ENCODE results near the gene CCDC195.

The CCDC195 gene

DNA sequence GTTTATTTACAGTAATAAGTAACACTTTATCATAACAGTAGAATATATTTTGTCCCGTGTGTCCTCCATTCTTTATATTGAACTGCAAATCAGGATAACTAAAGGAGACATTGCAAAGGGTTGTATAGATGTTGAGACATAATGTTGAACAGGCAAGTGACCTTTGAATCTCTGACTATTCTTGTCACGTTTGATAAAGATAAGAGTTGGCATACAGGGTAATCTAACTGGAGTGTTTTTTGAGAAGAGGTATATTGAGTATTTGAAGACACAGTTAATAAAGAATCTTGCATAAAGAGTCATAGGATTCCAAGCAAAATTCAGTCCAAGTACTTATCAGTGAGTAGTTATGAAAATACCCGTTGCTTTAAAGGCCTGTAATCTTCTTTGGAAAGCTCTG is 21.7 kb downstream of the CCDC195 start:
- TF ChIP-seq, protein P1, sequence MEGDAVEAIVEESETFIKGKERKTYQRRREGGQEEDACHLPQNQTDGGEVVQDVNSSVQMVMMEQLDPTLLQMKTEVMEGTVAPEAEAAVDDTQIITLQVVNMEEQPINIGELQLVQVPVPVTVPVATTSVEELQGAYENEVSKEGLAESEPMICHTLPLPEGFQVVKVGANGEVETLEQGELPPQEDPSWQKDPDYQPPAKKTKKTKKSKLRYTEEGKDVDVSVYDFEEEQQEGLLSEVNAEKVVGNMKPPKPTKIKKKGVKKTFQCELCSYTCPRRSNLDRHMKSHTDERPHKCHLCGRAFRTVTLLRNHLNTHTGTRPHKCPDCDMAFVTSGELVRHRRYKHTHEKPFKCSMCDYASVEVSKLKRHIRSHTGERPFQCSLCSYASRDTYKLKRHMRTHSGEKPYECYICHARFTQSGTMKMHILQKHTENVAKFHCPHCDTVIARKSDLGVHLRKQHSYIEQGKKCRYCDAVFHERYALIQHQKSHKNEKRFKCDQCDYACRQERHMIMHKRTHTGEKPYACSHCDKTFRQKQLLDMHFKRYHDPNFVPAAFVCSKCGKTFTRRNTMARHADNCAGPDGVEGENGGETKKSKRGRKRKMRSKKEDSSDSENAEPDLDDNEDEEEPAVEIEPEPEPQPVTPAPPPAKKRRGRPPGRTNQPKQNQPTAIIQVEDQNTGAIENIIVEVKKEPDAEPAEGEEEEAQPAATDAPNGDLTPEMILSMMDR (IDR thresholded peaks at IDR 0.05; ENCODE audit: low read depth, low read length): no peak
- no peak for DNase-seq (ENCODE audit: low read depth in 2 of 2)
- H3K4me3 ChIP-seq (replicated peaks in 1 of 2; ENCODE audit: low read depth in 2 of 2, low read length in 2 of 2): no peak overlapping the region

DNA sequence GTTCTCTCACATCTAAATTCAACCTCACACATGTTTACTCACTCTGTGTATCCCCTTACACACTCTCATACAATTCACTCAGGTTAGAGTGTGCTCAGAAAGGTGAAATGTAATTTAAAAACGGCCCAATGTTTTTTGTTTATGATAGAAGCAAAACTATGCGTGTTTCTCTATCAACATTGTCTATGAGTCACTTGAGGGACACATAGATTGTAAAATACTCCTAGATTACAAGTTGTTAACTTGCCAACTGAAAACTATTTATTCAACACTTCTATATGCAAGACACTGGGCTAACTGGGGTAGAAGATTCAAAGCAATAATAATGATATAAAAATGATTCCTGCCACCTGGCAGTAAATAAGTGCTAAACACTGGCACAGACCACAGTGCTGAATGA is 24.6 kb downstream of the CCDC195 start:
- TF ChIP-seq, protein P1 (IDR thresholded peaks at IDR 0.05; ENCODE audit: low read depth, low read length): no peak
- peak in 1 of 2 donors; percentile 5 for DNase-seq (ENCODE audit: low read depth in 2 of 2)
- no peak overlapping the region for H3K4me3 ChIP-seq (replicated peaks in 1 of 2; ENCODE audit: low read depth in 2 of 2, low read length in 2 of 2)

DNA sequence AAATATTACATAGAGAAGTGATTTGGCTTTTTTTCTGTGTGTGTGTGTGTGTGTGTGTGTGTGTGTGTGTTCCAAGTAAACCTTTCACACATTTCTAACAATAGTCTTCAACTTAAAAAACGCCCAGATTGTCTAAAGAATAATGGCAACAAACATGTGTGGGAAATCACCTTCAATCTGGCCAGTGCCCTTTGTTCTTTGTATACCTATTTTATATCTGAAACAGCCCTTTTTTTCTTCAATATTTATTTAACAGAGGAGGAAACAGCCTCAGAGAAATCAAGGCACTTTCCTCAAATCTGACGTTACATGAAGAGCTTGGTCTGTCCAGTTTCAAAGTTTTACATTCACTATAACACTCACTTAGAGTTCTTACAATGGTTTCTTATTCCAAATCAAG is 25.3 kb downstream of the CCDC195 start:
- DNase-seq (ENCODE audit: low read depth in 2 of 2): no peak
- H3K4me3 ChIP-seq (replicated peaks in 1 of 2; ENCODE audit: low read depth in 2 of 2, low read length in 2 of 2): no peak overlapping the region
- TF ChIP-seq, protein P1 (IDR thresholded peaks at IDR 0.05; ENCODE audit: low read depth, low read length): no peak

DNA sequence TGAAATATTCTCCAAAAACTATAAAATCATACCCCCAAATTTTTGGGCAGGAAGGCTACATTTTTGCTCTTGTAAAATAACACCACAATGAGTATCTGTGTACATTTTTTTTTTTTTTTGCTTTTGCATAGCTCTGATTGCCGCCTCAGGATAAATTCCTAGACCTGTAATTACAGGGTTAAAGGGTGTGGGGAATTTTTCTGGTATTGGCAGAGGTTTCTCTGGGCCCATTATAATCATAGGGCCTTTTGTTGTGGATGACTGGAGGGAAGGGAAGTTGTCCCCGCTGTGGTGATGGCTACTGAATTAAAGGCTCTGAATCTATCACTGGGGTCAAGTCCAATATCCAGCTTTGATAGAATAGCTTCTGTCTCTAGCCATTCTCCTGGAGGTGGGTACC is 26.6 kb downstream of the CCDC195 start:
- no peak overlapping the region for H3K4me3 ChIP-seq (replicated peaks in 1 of 2; ENCODE audit: low read depth in 2 of 2, low read length in 2 of 2)
- no peak for DNase-seq (ENCODE audit: low read depth in 2 of 2)
- TF ChIP-seq, protein P1 (IDR thresholded peaks at IDR 0.05; ENCODE audit: low read depth, low read length): no peak

DNA sequence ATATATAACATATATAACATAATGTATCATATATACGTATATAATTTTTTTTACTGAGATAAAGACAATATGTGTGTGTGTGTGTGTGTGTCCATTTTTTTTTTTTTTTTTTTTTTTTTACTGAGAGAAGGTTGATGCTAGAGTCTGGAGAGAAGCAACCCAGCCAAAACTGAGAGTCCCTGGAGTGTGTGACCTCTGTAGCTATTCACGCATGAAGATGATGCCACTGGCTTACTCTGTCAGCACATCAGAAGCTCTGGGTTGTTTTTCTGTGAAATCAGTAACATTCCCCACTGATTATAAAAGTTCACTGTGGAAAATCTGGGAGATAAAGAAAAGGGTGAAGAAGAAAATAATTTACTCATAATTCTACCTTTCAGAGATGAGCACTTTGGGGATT is 27.2 kb downstream of the CCDC195 start:
- TF ChIP-seq, protein P1 (IDR thresholded peaks at IDR 0.05; ENCODE audit: low read depth, low read length): no peak
- DNase-seq (ENCODE audit: low read depth in 2 of 2): no peak
- H3K4me3 ChIP-seq (replicated peaks in 1 of 2; ENCODE audit: low read depth in 2 of 2, low read length in 2 of 2): no peak overlapping the region

DNA sequence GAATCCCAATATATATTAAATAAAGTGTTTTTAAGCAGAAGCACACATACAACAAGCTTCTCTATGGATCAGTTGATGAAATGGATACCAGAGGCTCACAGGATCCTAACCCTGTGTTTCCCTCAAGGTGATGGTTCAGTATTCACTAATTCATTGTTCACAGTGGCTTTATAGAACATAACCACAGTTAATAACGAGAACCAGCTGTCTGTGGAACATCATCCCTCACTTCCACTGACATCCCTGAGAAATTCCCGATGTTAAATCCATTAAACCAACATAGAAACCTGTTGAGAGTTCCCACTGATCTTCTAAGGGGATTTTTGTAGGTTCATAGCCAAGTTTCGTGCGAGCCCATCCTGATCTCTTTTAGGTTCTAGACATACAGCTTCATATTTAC is 29.0 kb downstream of the CCDC195 start:
- DNase-seq (ENCODE audit: low read depth in 2 of 2): no peak
- no peak overlapping the region for H3K4me3 ChIP-seq (replicated peaks in 1 of 2; ENCODE audit: low read depth in 2 of 2, low read length in 2 of 2)
- TF ChIP-seq, protein P1 (IDR thresholded peaks at IDR 0.05; ENCODE audit: low read depth, low read length): no peak

DNA sequence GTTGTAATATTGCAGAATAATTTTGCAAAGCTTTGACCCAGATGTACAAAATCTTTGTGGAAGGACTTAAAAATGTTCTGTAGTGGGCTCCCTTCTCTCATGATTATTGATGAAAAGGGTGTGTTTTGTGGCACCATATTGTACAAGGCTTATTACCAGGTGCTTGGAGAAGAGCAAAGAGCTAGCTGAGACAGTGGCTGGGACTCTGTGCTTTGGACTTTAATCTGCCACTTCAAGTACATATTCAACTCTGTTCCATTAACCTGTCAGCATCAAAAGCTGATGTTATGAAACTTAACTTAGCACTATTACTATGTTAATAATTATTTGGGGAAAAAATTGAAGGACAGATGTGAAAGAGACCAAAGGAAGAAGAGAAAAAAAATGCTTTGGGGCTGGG is 31.0 kb downstream of the CCDC195 start:
- no peak for DNase-seq (ENCODE audit: low read depth in 2 of 2)
- no peak overlapping the region for H3K4me3 ChIP-seq (replicated peaks in 1 of 2; ENCODE audit: low read depth in 2 of 2, low read length in 2 of 2)
- TF ChIP-seq, protein P1 (IDR thresholded peaks at IDR 0.05; ENCODE audit: low read depth, low read length): no peak

Data from cardiac fibroblast (primary cell).